PFSK-1 (cell line): ENCODE measurements around the gene MBOAT7.

Experiments used
- POLR2AphosphoS5 ChIP-seq: IDR thresholded peaks from 2 replicates; pipeline ENCODE4 v1.6.1; 2012; ENCODE audit warnings: low read depth, mild to moderate bottlenecking, control low read depth, low read length, moderate library complexity
- SIN3A ChIP-seq: IDR thresholded peaks from 2 replicates; pipeline ENCODE4 v1.6.1; 2012; ENCODE audit warnings: mild to moderate bottlenecking, low read length, moderate library complexity, borderline replicate concordance; ENCODE audit not compliant: insufficient read depth
- TAF1 ChIP-seq: IDR thresholded peaks from 2 replicates; pipeline ENCODE4 v1.6.1; 2012; ENCODE audit warnings: low read length, control low read depth, borderline replicate concordance; ENCODE audit not compliant: insufficient read depth
- TF ChIP-seq, protein P1 (sequence below), 2 experiments: IDR thresholded peaks; 2 replicates each; pipeline versions ENCODE4 v1.6.1 to v1.8.0; 2011 to 2012; ENCODE audit warnings: low read depth in 2 of 2, low read length in 2 of 2, control low read depth in 1 of 2, inconsistent platforms in 1 of 2, mild to moderate bottlenecking in 1 of 2, moderate library complexity in 1 of 2; ENCODE audit not compliant: insufficient read depth in 1 of 2

GRCh38 chr19:54207983-54208783 lies 18.8 kb upstream of the MBOAT7 start:
- TF ChIP-seq POLR2AphosphoS5 (peak; percentile 59), TAF1 (peak; percentile 48; the same call in 1 of the 2 replicates), SIN3A (peak; percentile 79; the same call in 1 of the 2 replicates)
- TF ChIP-seq, protein P1, sequence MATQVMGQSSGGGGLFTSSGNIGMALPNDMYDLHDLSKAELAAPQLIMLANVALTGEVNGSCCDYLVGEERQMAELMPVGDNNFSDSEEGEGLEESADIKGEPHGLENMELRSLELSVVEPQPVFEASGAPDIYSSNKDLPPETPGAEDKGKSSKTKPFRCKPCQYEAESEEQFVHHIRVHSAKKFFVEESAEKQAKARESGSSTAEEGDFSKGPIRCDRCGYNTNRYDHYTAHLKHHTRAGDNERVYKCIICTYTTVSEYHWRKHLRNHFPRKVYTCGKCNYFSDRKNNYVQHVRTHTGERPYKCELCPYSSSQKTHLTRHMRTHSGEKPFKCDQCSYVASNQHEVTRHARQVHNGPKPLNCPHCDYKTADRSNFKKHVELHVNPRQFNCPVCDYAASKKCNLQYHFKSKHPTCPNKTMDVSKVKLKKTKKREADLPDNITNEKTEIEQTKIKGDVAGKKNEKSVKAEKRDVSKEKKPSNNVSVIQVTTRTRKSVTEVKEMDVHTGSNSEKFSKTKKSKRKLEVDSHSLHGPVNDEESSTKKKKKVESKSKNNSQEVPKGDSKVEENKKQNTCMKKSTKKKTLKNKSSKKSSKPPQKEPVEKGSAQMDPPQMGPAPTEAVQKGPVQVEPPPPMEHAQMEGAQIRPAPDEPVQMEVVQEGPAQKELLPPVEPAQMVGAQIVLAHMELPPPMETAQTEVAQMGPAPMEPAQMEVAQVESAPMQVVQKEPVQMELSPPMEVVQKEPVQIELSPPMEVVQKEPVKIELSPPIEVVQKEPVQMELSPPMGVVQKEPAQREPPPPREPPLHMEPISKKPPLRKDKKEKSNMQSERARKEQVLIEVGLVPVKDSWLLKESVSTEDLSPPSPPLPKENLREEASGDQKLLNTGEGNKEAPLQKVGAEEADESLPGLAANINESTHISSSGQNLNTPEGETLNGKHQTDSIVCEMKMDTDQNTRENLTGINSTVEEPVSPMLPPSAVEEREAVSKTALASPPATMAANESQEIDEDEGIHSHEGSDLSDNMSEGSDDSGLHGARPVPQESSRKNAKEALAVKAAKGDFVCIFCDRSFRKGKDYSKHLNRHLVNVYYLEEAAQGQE (IDR thresholded peaks at IDR 0.05; ENCODE audit: insufficient read depth in 1 of 2, low read depth in 2 of 2, low read length in 2 of 2) = peak in 1 of 2 experiments; percentile 53; a peak in 1 of 4 replicates
